H1 (cell line): ENCODE results near the gene TOM1L2. TPM values are rescaled to one million over a fixed set of nuclear protein-coding genes. Genes with fewer than 3 reads are reported as not detected.
A peak's percentile ranks its signal among the peaks of the same experiment; 100 is the strongest.

ENCODE experiments used
- CTCF ChIA-PET: fragments of 300-600 bp; sonication (Branson Sonifier 250); formaldehyde crosslinking; loops from one replicate; lab custom pipeline; 2021; ENCODE audit not compliant: partially characterized antibody; lab: Charles Lee
- POLR2A ChIA-PET: fragments of 300-600 bp; sonication (Branson Sonifier 250); formaldehyde crosslinking; loops from one replicate; lab custom pipeline; 2021; ENCODE audit warnings: inconsistent platforms; ENCODE audit not compliant: partially characterized antibody; lab: Charles Lee
- DNase-seq, 2 experiments: peaks; one replicate each; pipeline versions ENCODE4 v3.0.0 to v3.0.0-alpha.2; 2010 to 2022; ENCODE audit warnings: low spot score in 2 of 2, low read depth in 1 of 2, mixed read lengths in 1 of 2
- FAIRE-seq: peaks from 2 replicates; lab custom pipeline; 2011; peaks lifted over from hg19 to GRCh38; lab: Jason Lieb, UNC
- H2AFZ ChIP-seq: 2 replicates; pipeline ENCODE4 v1.8.1; 2012; ENCODE audit warnings: low read length, inconsistent platforms
- H2AK5ac ChIP-seq: 2 replicates; pipeline ENCODE4 v1.6.1; 2013; ENCODE audit warnings: low read depth, low read length
- H2BK120ac ChIP-seq: replicated peaks from 2 replicates; pipeline ENCODE3; 2013; ENCODE audit warnings: low read depth, low read length, inconsistent platforms
- H2BK12ac ChIP-seq: 2 replicates; pipeline ENCODE4 v1.6.1; 2013; ENCODE audit warnings: low read depth, low read length
- H2BK15ac ChIP-seq: 2 replicates; pipeline ENCODE4 v1.6.1; 2013; ENCODE audit warnings: low read length
- H2BK20ac ChIP-seq: 2 replicates; pipeline ENCODE4 v1.6.1; 2013; ENCODE audit warnings: low read length
- H2BK5ac ChIP-seq: 2 replicates; pipeline ENCODE4 v1.6.1; 2013; ENCODE audit warnings: low read depth, low read length
- H3K14ac ChIP-seq: 2 replicates; pipeline ENCODE4 v1.6.1; 2013; ENCODE audit warnings: inconsistent platforms; ENCODE audit not compliant: insufficient read length
- H3K18ac ChIP-seq: 2 replicates; pipeline ENCODE4 v1.6.1; 2013; ENCODE audit warnings: low read length; ENCODE audit errors: extremely low read depth
- H3K23ac ChIP-seq: 2 replicates; pipeline ENCODE4 v1.6.1; 2013; ENCODE audit warnings: inconsistent platforms; ENCODE audit not compliant: insufficient read length
- H3K23me2 ChIP-seq: 2 replicates; pipeline ENCODE4 v1.6.1; 2013; ENCODE audit warnings: low read depth, low read length
- H3K27ac ChIP-seq: 2 replicates; pipeline ENCODE4 v1.6.1; 2011; ENCODE audit warnings: low read depth, low read length, inconsistent platforms
- H3K27me3 ChIP-seq, 4 experiments: replicated peaks in 1 of 4; 1 replicate in 1 of 4; 2 replicates in 3 of 4; pipeline versions ENCODE4 v1.6.1 to v1.8.1; 2011 to 2013; ENCODE audit warnings: low read length in 3 of 4, mild to moderate bottlenecking in 3 of 4, inconsistent platforms in 2 of 4, mixed read lengths in 2 of 4, moderate library complexity in 1 of 4; ENCODE audit not compliant: control insufficient read depth in 3 of 4, insufficient read depth in 3 of 4; ENCODE audit errors: extremely low read depth in 1 of 4
- H3K36me3 ChIP-seq, 4 experiments: 2 replicates each; pipeline versions ENCODE4 v1.6.1 to v1.8.1; 2011 to 2013; ENCODE audit warnings: mild to moderate bottlenecking in 4 of 4, low read length in 3 of 4, moderate library complexity in 2 of 4, control low read depth in 1 of 4, inconsistent platforms in 1 of 4; ENCODE audit not compliant: insufficient read depth in 4 of 4, control insufficient read depth in 2 of 4
- H3K4ac ChIP-seq: replicated peaks from 2 replicates; pipeline ENCODE3; 2013; ENCODE audit warnings: low read length, low read depth, mixed read lengths, inconsistent platforms; ENCODE audit not compliant: insufficient read length
- H3K4me1 ChIP-seq, 4 experiments: replicated peaks in 1 of 4; 1 replicate in 1 of 4; 2 replicates in 3 of 4; pipeline versions ENCODE4 v1.6.1 to v1.8.1; 2011 to 2013; ENCODE audit warnings: low read length in 3 of 4, inconsistent platforms in 2 of 4, mixed read lengths in 1 of 4; ENCODE audit not compliant: insufficient read depth in 4 of 4, control insufficient read depth in 3 of 4
- H3K4me2 ChIP-seq, 2 experiments: 2 replicates each; pipeline versions ENCODE4 v1.6.1 to v1.8.1; 2011 to 2013; ENCODE audit warnings: low read depth in 2 of 2, low read length in 2 of 2, control low read depth in 1 of 2, inconsistent platforms in 1 of 2, mild to moderate bottlenecking in 1 of 2; ENCODE audit not compliant: insufficient read depth in 1 of 2
- H3K4me3 ChIP-seq, 4 experiments: fragments of 200-600, 300-600 bp in 1 of 4; sonication (generic), shearing (Covaris generic), sonication (Bioruptor Twin) in 1 of 4; 2 replicates each; pipeline versions ENCODE4 v1.5.1 to v1.8.1; 2011 to 2016; ENCODE audit warnings: low read length in 4 of 4, low read depth in 3 of 4, control low read depth in 2 of 4, inconsistent platforms in 2 of 4, mild to moderate bottlenecking in 2 of 4, mixed read lengths in 1 of 4, moderate library complexity in 1 of 4; ENCODE audit not compliant: insufficient read depth in 2 of 4; ENCODE audit errors: extremely low read depth in 1 of 4
- H3K56ac ChIP-seq: replicated peaks from 2 replicates; pipeline ENCODE3; 2013; ENCODE audit warnings: low read depth, mild to moderate bottlenecking, mixed read lengths, low read length, inconsistent platforms; ENCODE audit not compliant: insufficient read length
- H3K79me1 ChIP-seq: 2 replicates; pipeline ENCODE4 v1.6.1; 2013; ENCODE audit warnings: low read depth, low read length, control low read depth
- H3K79me2 ChIP-seq, 2 experiments: 2 replicates each; pipeline versions ENCODE4 v1.6.1 to v1.8.1; 2012 to 2013; ENCODE audit warnings: low read length in 2 of 2, mild to moderate bottlenecking in 2 of 2, inconsistent platforms in 1 of 2; ENCODE audit not compliant: insufficient read depth in 2 of 2, control insufficient read depth in 1 of 2
- H3K9ac ChIP-seq, 4 experiments: replicated peaks in 1 of 4; 1 replicate in 1 of 4; 2 replicates in 3 of 4; pipeline versions ENCODE4 v1.6.1 to v1.8.1; 2011 to 2013; ENCODE audit warnings: low read depth in 3 of 4, low read length in 3 of 4, control low read depth in 2 of 4, mild to moderate bottlenecking in 2 of 4, moderate library complexity in 2 of 4, inconsistent platforms in 1 of 4; ENCODE audit errors: extremely low read depth in 1 of 4
- H3K9me3 ChIP-seq, 2 experiments: 2 replicates each; pipeline versions ENCODE4 v1.6.1 to v1.8.1; 2012 to 2013; ENCODE audit warnings: mild to moderate bottlenecking in 2 of 2, moderate library complexity in 2 of 2, control low read depth in 1 of 2, inconsistent platforms in 1 of 2, low read depth in 1 of 2, low read length in 1 of 2, mixed read lengths in 1 of 2; ENCODE audit not compliant: insufficient read depth in 2 of 2
- H4K20me1 ChIP-seq, 2 experiments: replicated peaks in 1 of 2; 2 replicates each; pipeline versions ENCODE3 to v1.8.1; 2011 to 2013; ENCODE audit warnings: inconsistent platforms in 2 of 2, low read length in 2 of 2, mild to moderate bottlenecking in 1 of 2; ENCODE audit not compliant: insufficient read depth in 2 of 2, control insufficient read depth in 1 of 2
- H4K5ac ChIP-seq: 2 replicates; pipeline ENCODE4 v1.6.1; 2013; ENCODE audit warnings: low read length, low read depth, mixed read lengths, inconsistent platforms; ENCODE audit not compliant: insufficient read length
- H4K8ac ChIP-seq: 2 replicates; pipeline ENCODE4 v1.8.0; 2013; ENCODE audit warnings: mild to moderate bottlenecking, moderate library complexity, low read length, inconsistent platforms; ENCODE audit not compliant: insufficient read depth; ENCODE audit errors: extremely low read depth
- H4K91ac ChIP-seq: replicated peaks from 2 replicates; pipeline ENCODE3; 2013; ENCODE audit warnings: low read length, mixed read lengths, inconsistent platforms; ENCODE audit not compliant: insufficient read length
- ATF3 ChIP-seq: IDR thresholded peaks from 2 replicates; pipeline ENCODE4 v1.6.1; 2011; ENCODE audit warnings: low read depth, mild to moderate bottlenecking, low read length; ENCODE audit not compliant: insufficient read depth
- BACH1 ChIP-seq: IDR thresholded peaks from 2 replicates; pipeline ENCODE4 v1.6.1; 2012; ENCODE audit warnings: low read length, improper control_type of control experiment
- CHD2 ChIP-seq: IDR thresholded peaks from 2 replicates; pipeline ENCODE4 v1.6.1; 2012; ENCODE audit warnings: low read length, improper control_type of control experiment
- HDAC2 ChIP-seq, 2 experiments: fragments of 300-600 bp in 1 of 2; sonication (generic) in 1 of 2; IDR thresholded peaks; 2 replicates each; pipeline ENCODE4 v1.6.1; 2011 to 2012; ENCODE audit warnings: low read depth in 2 of 2, low read length in 2 of 2, mild to moderate bottlenecking in 2 of 2, moderate library complexity in 2 of 2, borderline replicate concordance in 1 of 2, inconsistent platforms in 1 of 2
- POLR2AphosphoS5 ChIP-seq: IDR thresholded peaks from 2 replicates; pipeline ENCODE4 v1.6.1; 2011; ENCODE audit warnings: low read depth, low read length
- TAF1 ChIP-seq: IDR thresholded peaks from 2 replicates; pipeline ENCODE4 v1.6.1; 2011; ENCODE audit warnings: mild to moderate bottlenecking, low read depth, low read length
- TEAD4 ChIP-seq: IDR thresholded peaks from 2 replicates; pipeline ENCODE4 v1.6.1; 2012; ENCODE audit warnings: low read depth, low read length, inconsistent platforms, mixed read lengths
- WGBS, 2 experiments: shearing (Covaris generic) in 1 of 2; methylation state at CpG; one replicate each; pipeline versions ENCODE4 v1.1.6 to v1.1.7; 2013 to 2015; ENCODE audit warnings: low lambda C conversion rate in 2 of 2, mixed read lengths in 2 of 2, inconsistent platforms in 1 of 2, low coverage in 1 of 2, missing lambda C conversion rate in 1 of 2; ENCODE audit not compliant: insufficient replicate concordance in 2 of 2, insufficient coverage in 1 of 2, insufficient read length in 1 of 2; ENCODE audit errors: extremely low coverage in 1 of 2, missing lambda C conversion rate in 1 of 2; 5-methylcytosine and 5-hydroxymethylcytosine counted together
- polyA plus RNA-seq, 7 experiments: library from polyadenylated mRNA; depleted of rRNA in 3 of 7; stranded (reverse) in 5 of 7; unstranded in 2 of 7; fragments of >200 nt in 5 of 7; fragments of 200-250 nt in 2 of 7; gene quantifications; 1 replicate in 5 of 7; 2 replicates in 1 of 7; 4 replicates in 1 of 7; pipeline versions ENCODE4 v1.2.1 to v1.2.3, GENCODE V29; 2011 to 2013; ENCODE audit warnings: missing spikeins in 2 of 7, mixed read lengths in 2 of 7
- total RNA-seq: library from RNA; stranded (reverse); fragmentation: NEBNext Ultra II Directional; extraction: Animal tissue kit (Norgen Biotek cat#: 25700); gene quantifications from 2 replicates; pipeline ENCODE4 v1.2.1, GENCODE V29; 2021

Gene TOM1L2
- total and polyA plus RNA-seq, 2 of the 8 experiments (the other 6 are each of a cell fraction or from before 2014, with no cell fraction given): 2.0 to 3.4 TPM

GRCh38 chr17:17873450-17873991 is 98.7 kb downstream of the TOM1L2 start:
- Histone ChIP-seq H3K9me3 (no peaks in the 10 kb centered on the region), H2BK120ac (no peak overlapping the region), H2BK15ac (no peak overlapping the region), H3K4me3 (no peak overlapping the region), H2BK12ac (no peak overlapping the region), H3K14ac (no peak overlapping the region), H3K4me1 (peaks cover 9 to 26% (median 18%) of the 10 kb centered on the region in 4 experiments), H4K8ac (peak overlapping the region; percentile 6; the same call in 1 of the 2 replicates), H3K56ac (no peak overlapping the region), H3K4me2 (no peak overlapping the region), H4K91ac (no peak overlapping the region), H2BK20ac (no peak overlapping the region), H3K27ac (no peak overlapping the region), H3K18ac (no peak overlapping the region), H3K4ac (no peak overlapping the region), H2AK5ac (no peak overlapping the region), H4K20me1 (no peaks in the 10 kb centered on the region), H3K23me2 (no peaks in the 10 kb centered on the region), H3K9ac (no peak overlapping the region), H3K79me1 (no peaks in the 10 kb centered on the region), H3K36me3 (no peaks in the 10 kb centered on the region), H3K27me3 (peaks cover 0 to 2% (median 0%) of the 10 kb centered on the region in 4 experiments; a peak in 2 of 7 replicates), H3K79me2 (no peaks in the 10 kb centered on the region), H3K23ac (no peak overlapping the region), H2AFZ (no peak overlapping the region), H4K5ac (no peak overlapping the region), H2BK5ac (no peak overlapping the region)
- no peak for FAIRE-seq
- WGBS, 2 experiments: 92% methylated on average over 8 of the region's 8 CpGs; no CpG with 5 or more reads in 1 of the 2 experiments
- DNase-seq: no peak
- ChIA-PET CTCF (interaction anchor here (22.5 to 26.2 kb wide), 2 partner anchors 8 to 10 kb away, joined by 404 read pairs; no protein-coding TSS in a partner anchor), POLR2A (no interaction called here)
- TF ChIP-seq TEAD4 (no peak), CHD2 (no peak), ATF3 (no peak), POLR2AphosphoS5 (no peak), HDAC2 (IDR thresholded peaks at IDR 0.05; ENCODE audit: borderline replicate concordance in 1 of 2, low read depth in 2 of 2, low read length in 2 of 2) (no peak), BACH1 (no peak), TAF1 (no peak)
